Islet precursor cell (in vitro differentiated cells): ENCODE data around the gene TRIM28.
"Not testable (repeated sequence)": the region's sequence is repeated elsewhere in the genome, so short reads cannot be mapped to it uniquely, and the experiment has no call there.

Source experiments
- DNase-seq: peaks from one replicate; pipeline ENCODE4 v3.0.0-alpha.2; 2018

TRIM28 gene

DNA sequence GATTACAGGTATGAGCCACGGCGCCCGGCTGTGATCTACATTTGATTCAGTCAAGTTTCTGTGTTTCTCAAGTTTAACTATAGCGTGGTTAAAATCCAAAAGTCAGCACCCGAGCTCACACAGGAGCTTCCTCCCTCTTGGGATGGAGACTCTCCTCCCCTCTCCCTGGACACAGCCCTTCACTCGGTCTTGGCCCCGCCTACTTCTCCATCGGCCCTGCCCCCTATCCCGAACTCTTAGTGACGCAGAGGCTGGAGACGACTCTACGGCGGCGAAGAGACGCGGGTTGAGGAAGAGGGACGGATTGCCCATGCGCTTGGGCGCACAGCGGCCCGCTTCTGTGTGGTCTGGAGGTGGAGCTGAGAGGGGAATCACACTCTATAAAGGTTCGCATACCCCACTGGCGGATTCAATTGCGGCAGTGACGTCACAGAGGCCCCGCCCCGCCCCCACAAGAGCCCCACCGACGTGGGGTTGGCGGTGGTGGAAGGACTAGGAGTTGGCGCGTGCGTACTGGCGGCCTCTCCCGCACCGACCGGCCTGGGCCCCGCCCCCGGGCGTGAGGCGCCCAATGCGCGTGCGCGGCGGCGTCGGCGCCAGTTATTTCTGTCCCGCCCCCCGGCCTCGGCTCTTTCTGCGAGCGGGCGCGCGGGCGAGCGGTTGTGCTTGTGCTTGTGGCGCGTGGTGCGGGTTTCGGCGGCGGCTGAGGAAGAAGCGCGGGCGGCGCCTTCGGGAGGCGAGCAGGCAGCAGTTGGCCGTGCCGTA is at the start of gene TRIM28:
Gene TRIM28 (plus strand): TSS at position 239 of the 765 bp plus-strand sequence. CDS start 694 bp downstream, outside the sequence.
- peak; percentile 100 for DNase-seq

GRCh38 chr19:58497634-58498170 is 46.2 kb upstream of the TRIM28 start:
- DNase-seq = peak; percentile 50

DNA sequence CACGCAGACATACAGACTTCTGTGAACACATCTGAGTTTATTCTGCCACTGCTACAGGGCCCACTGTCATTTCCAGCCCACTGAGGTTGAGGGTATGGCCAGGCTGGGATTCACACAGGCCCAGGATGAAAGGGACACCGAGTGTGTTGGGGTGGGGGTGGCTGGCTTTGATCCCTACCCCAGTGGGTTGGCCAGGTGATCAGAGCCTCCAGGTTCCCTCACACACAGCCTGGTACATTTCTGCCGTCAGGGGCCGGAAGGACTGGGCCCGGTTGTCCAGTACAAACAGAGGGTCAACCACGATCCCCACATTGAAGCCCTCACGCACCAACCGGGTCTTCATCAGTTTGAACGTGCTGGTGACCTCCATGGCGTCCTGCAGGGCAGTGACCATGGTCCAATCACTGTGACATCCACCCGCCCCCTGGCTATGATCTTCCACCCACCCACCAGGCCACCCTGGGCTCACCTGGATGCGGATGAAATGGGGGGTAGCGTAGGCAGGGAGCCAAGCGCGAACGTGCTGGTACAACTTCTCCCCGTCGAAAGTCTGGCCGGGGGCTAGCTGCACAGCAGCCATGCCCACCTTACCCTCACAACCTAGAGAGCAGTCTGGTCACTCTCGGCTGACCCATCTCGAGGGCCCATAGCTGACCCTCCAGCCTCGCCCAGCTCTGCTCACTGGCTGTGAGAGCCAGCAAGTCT is 45.4 kb upstream of the TRIM28 start:
- peak; percentile 48 for DNase-seq

- DNase-seq = peak; percentile 99
Observed at GRCh38 chr19:58499021-58499927, 44.6 kb upstream of the TRIM28 start.

DNA sequence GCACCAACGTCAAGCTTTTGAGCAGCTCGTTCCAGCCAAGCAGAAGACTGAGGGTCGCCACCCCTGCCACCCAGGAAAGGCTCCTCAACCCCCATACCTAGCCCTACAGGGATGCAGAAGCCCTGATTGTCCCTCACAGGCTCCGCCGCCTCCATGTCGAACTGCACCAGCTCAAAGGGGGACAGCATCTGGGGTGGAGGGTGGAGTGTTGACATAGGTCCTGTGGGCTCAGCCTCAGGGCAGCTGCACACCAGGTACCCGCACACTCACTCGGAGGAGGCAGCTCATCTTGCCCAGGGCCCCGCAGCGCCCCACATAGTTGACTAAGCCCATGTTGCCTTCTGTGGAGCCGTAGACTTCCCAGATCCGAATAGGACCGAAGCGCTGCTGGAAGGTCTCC is 43.6 kb upstream of the TRIM28 start:
- DNase-seq = no peak

GRCh38 chr19:58507602-58508223 is 36.2 kb upstream of the TRIM28 start:
- not testable (repeated sequence) for DNase-seq

DNA sequence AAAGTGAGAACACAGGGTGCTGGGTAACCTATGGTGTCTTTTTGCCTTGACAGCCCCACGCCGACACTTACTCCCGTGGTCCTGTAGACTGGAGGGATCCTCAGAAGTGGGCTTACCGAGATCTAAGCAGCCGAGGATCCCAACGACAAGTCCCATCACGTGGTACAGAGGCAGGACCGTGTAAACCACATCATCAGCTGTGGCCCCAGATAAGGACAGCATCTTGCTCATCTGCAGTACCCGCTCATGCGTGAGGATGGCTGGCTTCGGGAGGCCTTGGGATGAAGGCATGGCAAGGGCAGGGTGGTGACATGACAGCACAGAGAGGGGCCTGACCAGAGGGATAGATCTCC is 34.2 kb upstream of the TRIM28 start:
- DNase-seq = no peak

DNA sequence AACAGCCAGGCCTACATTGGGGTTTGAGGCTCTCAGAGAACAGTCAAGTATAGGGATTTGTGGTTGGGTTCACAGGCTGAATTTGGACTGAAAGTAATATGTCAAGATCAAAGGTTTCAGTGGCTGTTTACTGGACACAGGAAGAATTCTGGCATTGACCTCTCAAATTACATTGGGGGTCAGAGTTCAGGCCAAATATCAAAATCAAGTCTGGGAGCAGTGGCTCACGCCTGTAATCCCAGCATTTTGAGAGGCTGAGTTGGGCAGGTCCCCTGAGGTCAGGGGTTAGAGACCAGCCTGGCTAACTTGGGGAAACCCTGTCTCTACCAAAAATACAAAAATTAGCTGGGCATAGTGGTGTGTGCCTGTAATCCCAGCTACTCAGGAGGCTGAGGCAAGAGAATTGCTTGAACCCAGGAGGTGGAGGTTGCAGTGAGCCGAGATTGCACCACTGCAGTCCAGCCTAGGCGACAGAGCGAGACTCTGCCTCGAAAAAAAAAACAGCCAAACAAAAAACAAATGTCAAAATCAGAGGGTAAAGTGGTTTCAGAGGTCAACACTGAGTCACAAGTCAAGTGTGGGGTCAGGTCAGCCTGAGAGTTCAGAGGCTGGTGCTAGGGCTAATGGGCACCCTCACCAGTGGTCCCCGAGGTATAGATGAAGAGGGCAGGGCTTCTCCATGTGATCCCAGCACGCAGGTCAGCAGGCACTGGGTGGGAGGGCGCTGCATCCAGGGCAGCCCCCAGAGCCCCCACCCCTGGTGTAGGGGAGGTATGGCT is 33.6 kb upstream of the TRIM28 start:
- DNase-seq = no peak

DNA sequence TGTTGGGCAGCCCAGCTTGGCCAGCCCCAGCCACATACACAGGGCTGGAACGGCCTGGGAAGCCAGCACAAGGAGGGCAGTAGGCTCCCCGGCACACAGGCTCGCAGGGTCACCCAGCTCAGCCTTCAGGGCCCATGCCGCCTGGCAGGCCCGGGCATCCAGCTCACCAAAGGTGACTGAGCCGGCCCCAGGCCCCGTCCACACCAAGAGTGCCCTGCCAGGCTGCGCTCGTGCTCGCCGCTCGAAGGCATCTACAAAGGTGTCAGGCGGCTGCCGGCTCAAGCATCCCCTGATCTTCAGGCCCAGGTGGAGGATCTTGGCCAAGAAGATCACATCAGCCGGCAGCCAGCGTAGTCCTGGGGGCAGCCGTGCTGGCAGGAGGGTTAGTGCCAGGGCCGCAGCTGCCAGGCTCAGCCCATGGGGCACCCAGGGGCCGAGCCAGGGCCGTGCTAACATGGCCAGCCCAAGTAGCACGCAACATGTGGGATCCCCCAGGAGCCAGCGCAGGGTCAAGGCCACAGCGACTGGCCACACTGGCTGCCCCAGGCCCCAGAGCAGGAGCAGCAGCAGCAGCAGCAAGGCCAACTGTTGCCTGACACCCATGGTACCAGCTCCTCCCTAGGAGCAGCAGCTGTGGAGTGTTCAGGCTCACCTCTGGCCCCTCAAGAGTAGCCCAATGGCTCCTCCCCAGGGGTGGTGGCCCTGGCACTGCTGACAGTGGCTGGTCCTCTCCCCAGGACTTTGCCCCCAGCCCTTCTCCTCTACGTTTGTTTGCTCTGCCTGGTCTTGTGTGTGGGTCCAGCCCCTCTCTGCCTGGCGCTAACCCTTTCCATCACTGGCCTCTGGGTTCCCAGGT is 32.3 kb upstream of the TRIM28 start, which contains the start of gene SLC27A5:
Gene SLC27A5 (minus strand): TSS at position 640 of the 856 bp plus-strand sequence. CDS start 37 bp downstream, at position 603.
- no peak for DNase-seq

DNA sequence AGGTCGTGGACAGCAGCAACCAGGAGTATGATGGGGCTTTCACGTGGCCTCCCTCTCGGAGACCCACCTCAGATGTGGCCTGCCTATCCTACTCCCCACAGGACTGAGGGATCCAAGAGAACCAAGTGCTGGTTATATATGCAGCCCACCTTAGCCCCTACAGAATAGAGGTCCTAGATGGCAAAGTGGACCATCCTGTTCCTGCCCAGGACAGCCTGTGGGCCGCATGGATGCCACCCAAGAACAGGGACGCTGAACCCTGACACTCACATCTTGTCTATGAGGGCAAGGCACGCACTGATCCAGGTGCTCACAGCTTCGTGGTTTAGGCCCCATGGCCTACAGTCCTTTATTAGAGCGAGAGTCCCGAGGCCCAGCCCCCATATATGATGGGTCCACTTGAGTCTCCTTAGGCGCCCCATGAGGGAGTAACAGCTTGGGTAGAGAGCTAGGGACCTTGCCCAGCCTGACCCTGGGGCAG is 30.6 kb upstream of the TRIM28 start:
- DNase-seq = no peak

GRCh38 chr19:58513694-58514563 is 29.9 kb upstream of the TRIM28 start:
- DNase-seq = peak; percentile 94

GRCh38 chr19:58514564-58515022 is 29.3 kb upstream of the TRIM28 start:
- no peak for DNase-seq

DNA sequence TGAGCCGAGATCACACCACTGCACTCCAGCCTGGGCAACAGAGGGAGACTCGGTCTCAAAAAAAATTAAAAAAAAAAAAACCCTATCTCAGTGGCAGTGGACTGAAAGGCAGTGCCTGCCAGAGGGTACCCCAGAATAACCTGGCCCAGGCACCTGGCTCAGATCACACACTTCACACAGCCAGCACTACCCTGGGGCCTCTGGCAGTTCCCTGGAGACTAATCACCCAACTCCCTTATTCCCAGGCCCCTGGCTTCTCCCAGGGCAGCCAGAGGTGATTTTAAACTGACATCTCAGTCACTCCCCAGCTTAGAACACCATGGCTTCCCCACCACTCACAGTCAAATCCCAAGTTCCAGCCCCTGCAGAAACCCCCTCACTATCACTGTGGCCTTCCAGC is 28.6 kb upstream of the TRIM28 start:
- DNase-seq = no peak

- DNase-seq = no peak
Observed at GRCh38 chr19:58516246-58516836, 27.5 kb upstream of the TRIM28 start.

DNA sequence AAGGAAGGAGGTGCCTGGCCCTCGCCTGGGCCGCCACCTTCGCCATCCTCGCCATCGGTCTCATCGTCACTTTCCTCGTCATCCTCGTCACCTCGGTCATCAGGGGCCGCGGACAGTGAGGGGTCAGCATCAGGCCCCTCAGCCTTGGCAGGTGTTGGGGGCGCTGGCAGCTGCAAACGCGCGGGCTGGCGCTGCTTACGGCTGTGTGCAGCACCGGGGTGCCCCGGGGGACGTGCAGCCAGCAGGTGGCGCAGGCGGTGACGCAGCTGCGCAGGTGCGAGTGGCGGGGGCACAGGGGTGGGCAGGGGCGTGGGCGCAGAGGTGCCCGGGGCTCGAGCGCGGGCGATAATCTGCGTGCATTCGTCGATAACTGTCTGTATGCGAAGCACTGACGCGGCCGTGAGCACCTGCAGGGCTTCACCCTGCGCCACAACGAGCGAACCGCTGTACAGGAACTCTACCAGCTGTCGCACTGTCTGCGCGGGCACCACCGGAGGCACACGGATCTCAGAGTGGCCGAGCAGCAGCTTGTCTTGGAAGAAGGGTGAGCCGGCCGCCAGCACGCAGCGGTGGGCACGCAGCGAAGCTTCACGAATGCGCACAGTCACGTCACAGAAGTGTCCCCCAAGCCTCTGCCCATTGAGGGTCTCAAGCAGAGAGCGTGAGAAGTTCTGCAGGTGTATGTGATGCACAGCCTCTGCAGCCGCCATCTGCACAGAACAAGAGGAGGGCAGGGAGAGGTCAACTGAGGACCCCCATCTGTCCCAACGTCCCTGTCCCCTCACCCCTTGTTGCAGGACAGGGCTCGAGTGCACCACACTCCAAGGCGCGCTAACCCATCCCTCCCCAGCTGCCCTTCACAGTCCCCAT is 26.7 kb upstream of the TRIM28 start:
- DNase-seq = no peak

DNA sequence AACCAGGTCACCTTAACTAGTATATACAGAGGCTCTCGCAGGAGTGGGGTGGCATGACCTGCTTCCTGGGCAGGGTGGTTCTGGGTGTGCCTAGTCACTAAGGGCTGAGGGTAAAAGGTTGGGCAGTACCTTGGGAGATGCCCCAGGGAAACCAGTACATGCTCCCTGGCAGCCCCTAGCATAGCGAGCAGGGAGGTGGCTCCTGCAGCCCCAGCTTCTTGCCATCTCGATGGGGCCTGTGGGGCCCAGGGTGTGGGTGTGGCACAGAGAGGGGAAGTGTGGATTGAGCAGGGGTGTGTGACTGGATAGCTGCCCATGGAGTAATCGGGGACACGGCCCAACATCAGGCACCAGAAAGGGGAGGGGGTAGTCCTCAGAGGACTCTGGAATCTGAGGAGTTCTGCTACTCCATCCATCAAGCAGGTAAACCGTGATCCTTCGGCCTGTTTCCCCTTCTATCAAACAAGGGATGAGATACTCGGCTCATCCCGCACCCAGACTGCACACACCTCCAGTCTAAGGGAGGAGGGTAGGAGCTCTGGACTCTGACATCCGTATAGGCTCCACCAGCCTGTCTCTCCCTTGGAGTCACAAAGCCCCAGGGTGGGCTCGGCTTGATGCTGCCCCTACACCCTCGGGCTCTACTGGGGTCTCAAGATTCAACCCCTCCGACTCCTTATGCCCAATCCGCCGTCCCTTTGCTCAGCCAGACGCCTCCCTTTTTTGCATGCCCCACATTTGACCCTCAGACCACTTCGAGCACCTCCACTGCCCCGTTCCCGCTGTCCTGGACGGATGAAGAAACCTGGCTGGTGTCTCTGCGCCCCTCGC is 25.4 kb upstream of the TRIM28 start:
- DNase-seq = no peak

DNA sequence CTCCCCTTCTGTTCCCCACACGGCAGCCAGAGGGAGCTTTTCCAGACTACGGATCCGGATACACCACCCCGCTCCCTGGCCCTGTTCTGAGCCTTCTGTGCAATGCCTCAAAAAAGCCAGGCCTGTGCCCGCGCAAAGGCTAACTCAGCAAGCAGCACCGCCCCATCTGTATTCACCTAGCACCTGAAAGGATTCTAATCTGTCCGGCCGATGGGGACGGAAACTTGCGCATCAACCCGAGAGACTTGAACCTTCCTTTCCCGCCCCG is 24.8 kb upstream of the TRIM28 start:
- DNase-seq = peak; percentile 85
